HG03457 (cell line): Measurements from ENCODE around the gene TEX52.

Source experiments
- ATAC-seq: cut with Tn5 transposase; IDR thresholded peaks from one replicate; pipeline ENCODE4 v1.9.1; 2021; ENCODE audit warnings: moderate number of reproducible peaks; ENCODE audit not compliant: unreplicated experiment

The TEX52 gene

DNA sequence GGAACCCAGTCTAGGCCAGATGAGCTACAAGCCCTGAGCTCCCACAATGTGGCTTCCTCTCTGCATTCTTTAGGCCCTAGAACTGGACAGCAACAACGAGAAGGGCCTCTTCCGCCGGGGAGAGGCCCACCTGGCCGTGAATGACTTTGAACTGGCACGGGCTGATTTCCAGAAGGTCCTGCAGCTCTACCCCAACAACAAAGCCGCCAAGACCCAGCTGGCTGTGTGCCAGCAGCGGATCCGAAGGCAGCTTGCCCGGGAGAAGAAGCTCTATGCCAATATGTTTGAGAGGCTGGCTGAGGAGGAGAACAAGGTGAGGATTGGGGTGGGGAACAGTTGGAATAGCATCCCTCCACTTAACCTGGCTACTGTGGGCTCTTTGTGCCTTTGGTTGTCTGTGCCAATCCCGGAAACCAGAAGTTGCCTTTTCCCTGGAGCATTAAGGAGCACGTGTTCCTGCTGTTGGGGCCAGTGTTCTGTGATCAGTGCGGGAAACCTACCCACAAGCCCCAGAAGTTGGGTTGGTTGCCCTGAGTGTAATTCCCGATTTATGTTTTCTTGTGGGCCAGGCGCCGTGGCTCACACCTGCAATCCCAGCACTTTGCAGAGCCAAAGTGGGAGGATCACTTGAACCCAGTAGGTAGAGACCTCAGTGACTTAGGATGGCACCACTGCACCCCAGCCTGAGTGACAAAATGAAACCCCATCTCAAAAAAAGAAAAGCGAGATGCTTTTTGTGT is 55.6 kb downstream of the TEX52 start:
- no peak for ATAC-seq

DNA sequence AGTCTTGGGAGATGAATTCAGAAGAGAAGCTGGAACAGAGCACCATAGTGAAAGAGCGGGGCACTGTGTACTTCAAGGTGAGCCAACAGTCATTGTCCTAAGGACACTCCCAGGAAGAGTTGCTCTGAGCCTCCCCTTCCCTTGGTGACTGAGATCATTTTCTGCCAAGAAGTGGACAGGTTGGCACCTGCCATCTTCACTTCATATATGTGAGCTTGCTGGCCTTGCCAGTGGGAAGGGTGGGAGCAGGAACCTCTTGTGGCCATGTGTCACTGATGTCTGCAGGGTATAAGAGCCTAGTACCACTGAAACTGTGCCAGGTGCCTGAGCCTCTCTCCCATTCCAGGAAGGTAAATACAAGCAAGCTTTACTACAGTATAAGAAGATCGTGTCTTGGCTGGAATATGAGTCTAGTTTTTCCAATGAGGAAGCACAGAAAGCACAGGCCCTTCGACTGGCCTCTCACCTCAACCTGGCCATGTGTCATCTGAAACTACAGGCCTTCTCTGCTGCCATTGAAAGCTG is 56.7 kb downstream of the TEX52 start:
- no peak for ATAC-seq
